IMR-90 (cell line): ENCODE measurements around the gene RHCE. TPM values are rescaled to one million over a fixed set of nuclear protein-coding genes. Genes with fewer than 3 reads are reported as not detected.

Experiments
- ATAC-seq: fragments of 200-7000 bp; cut with Tn5 transposase; 2 replicates; pipeline ENCODE4 v1.9.1; 2020; ENCODE audit warnings: low read depth, mild to moderate bottlenecking, moderate library complexity
- BruUV-seq: library from RNA; stranded (reverse); fragments of 400-500 nt; replicated peaks from 2 replicates; lab custom pipeline; 2021; lab: Mats Ljungman, UMichigan
- CTCF ChIA-PET: fragments of 300-600 bp; formaldehyde crosslinking; extraction: SDS; loops from one replicate; lab custom pipeline; 2021; ENCODE audit warnings: antibody characterized with exemption; lab: Yijun Ruan, JAX
- POLR2A ChIA-PET: fragments of 300-600 bp; sonication (Branson Sonifier 250); formaldehyde crosslinking; loops from one replicate; lab custom pipeline; 2022; ENCODE audit warnings: antibody characterized with exemption; ENCODE audit not compliant: unreplicated experiment; lab: Charles Lee
- DNase-seq: peaks from one replicate; pipeline ENCODE4 v3.0.0; 2013
- H2AFZ ChIP-seq: replicated peaks from 2 replicates; pipeline ENCODE3; 2013; ENCODE audit warnings: low read length, mild to moderate bottlenecking; ENCODE audit not compliant: poor library complexity
- H2AK5ac ChIP-seq: 2 replicates; pipeline ENCODE4 v1.6.1; 2013; ENCODE audit warnings: low read depth, low read length, inconsistent platforms
- H2AK9ac ChIP-seq: replicated peaks from 2 replicates; pipeline ENCODE3; 2013; ENCODE audit warnings: mild to moderate bottlenecking, low read depth, low read length, moderate library complexity; ENCODE audit not compliant: poor library complexity
- H2BK120ac ChIP-seq: 2 replicates; pipeline ENCODE4 v1.6.1; 2013; ENCODE audit warnings: low read depth, low read length, inconsistent platforms
- H2BK15ac ChIP-seq: 3 replicates; pipeline ENCODE4 v1.6.1; 2013; ENCODE audit warnings: low read depth, low read length, inconsistent platforms
- H2BK20ac ChIP-seq: 2 replicates; pipeline ENCODE4 v1.6.1; 2013; ENCODE audit warnings: low read depth, mild to moderate bottlenecking, inconsistent platforms, low read length, moderate library complexity
- H2BK5ac ChIP-seq: 2 replicates; pipeline ENCODE4 v1.6.1; 2013; ENCODE audit warnings: mild to moderate bottlenecking, low read depth, low read length, inconsistent platforms; ENCODE audit not compliant: poor library complexity, severe bottlenecking
- H3K14ac ChIP-seq: replicated peaks from 2 replicates; pipeline ENCODE4 v1.6.1; 2013; ENCODE audit warnings: low read depth, low read length, inconsistent platforms
- H3K18ac ChIP-seq: 2 replicates; pipeline ENCODE4 v1.6.1; 2013; ENCODE audit warnings: low read depth, low read length, control low read depth
- H3K23ac ChIP-seq: 2 replicates; pipeline ENCODE4 v1.6.1; 2013; ENCODE audit warnings: low read depth, low read length, inconsistent platforms
- H3K27ac ChIP-seq: 2 replicates; pipeline ENCODE4 v1.5.1; 2013; ENCODE audit warnings: mild to moderate bottlenecking, control low read depth, low read length; ENCODE audit not compliant: insufficient read depth
- H3K27me3 ChIP-seq: 2 replicates; pipeline ENCODE4 v1.6.1; 2013; ENCODE audit warnings: low read length; ENCODE audit not compliant: control insufficient read depth, insufficient read depth
- H3K36me3 ChIP-seq: 2 replicates; pipeline ENCODE4 v1.6.1; 2013; ENCODE audit warnings: low read length, mixed read lengths; ENCODE audit not compliant: control insufficient read depth, insufficient read depth
- H3K4ac ChIP-seq: 2 replicates; pipeline ENCODE4 v1.6.1; 2013; ENCODE audit warnings: low read depth, low read length, inconsistent platforms
- H3K4me1 ChIP-seq: 2 replicates; pipeline ENCODE4 v1.6.1; 2013; ENCODE audit warnings: low read length, mixed read lengths; ENCODE audit not compliant: control insufficient read depth, insufficient read depth
- H3K4me2 ChIP-seq: 2 replicates; pipeline ENCODE4 v1.6.1; 2013; ENCODE audit warnings: low read depth, mild to moderate bottlenecking, control low read depth, low read length, moderate library complexity
- H3K4me3 ChIP-seq: 2 replicates; pipeline ENCODE4 v1.5.1; 2013; ENCODE audit warnings: low read depth, mild to moderate bottlenecking, control low read depth, low read length, moderate library complexity; ENCODE audit not compliant: insufficient read depth
- H3K56ac ChIP-seq: 2 replicates; pipeline ENCODE4 v1.6.1; 2013; ENCODE audit warnings: low read length, inconsistent platforms; ENCODE audit not compliant: insufficient read depth; ENCODE audit errors: extremely low read depth
- H3K79me1 ChIP-seq, 2 experiments: 2 replicates each; pipeline ENCODE4 v1.6.1; 2013; ENCODE audit warnings: low read length in 2 of 2, inconsistent platforms in 1 of 2, low read depth in 1 of 2
- H3K9ac ChIP-seq: 2 replicates; pipeline ENCODE4 v1.6.1; 2013; ENCODE audit warnings: low read depth, low read length, control low read depth
- H3K9me1 ChIP-seq: 2 replicates; pipeline ENCODE4 v1.6.1; 2013; ENCODE audit warnings: low read length, inconsistent platforms; ENCODE audit not compliant: insufficient read depth
- H3K9me3 ChIP-seq: 2 replicates; pipeline ENCODE4 v1.6.1; 2013; ENCODE audit warnings: low read length; ENCODE audit not compliant: control insufficient read depth, insufficient read depth
- H4K20me1 ChIP-seq: 2 replicates; pipeline ENCODE4 v1.6.1; 2013; ENCODE audit warnings: low read length, inconsistent platforms; ENCODE audit not compliant: insufficient read depth
- H4K5ac ChIP-seq: 2 replicates; pipeline ENCODE4 v1.6.1; 2013; ENCODE audit warnings: mild to moderate bottlenecking, low read depth, low read length, control low read depth
- H4K8ac ChIP-seq, 2 experiments: 2 replicates each; pipeline ENCODE4 v1.6.1; 2013; ENCODE audit warnings: low read depth in 2 of 2, low read length in 2 of 2, control low read depth in 1 of 2, inconsistent platforms in 1 of 2
- H4K91ac ChIP-seq: 2 replicates; pipeline ENCODE4 v1.6.1; 2013; ENCODE audit warnings: low read depth, low read length, inconsistent platforms; ENCODE audit not compliant: insufficient read depth
- BHLHE40 ChIP-seq: fragments of 150-350 bp; IDR thresholded peaks from 2 replicates; pipeline ENCODE4 v1.6.1; 2016; ENCODE audit warnings: mild to moderate bottlenecking, low read depth, low read length
- CHD1 ChIP-seq: IDR thresholded peaks from 2 replicates; pipeline ENCODE4 v1.6.1; 2012; ENCODE audit warnings: low read depth, low read length, improper control_type of control experiment
- CTCF ChIP-seq: conservative IDR thresholded peaks from 2 replicates; pipeline ENCODE4 v1.5.1; 2012; ENCODE audit warnings: mild to moderate bottlenecking, low read depth, low read length, improper control_type of control experiment
- ELK1 ChIP-seq: fragments of 150-350 bp; IDR thresholded peaks from 2 replicates; pipeline ENCODE4 v1.6.1; 2016; ENCODE audit warnings: low read depth, mild to moderate bottlenecking, low read length, moderate library complexity, borderline replicate concordance
- FOS ChIP-seq: fragments of 150-350 bp; IDR thresholded peaks from 2 replicates; pipeline ENCODE4 v1.6.1; 2016; ENCODE audit warnings: low read depth, low read length
- MAFK ChIP-seq: IDR thresholded peaks from 2 replicates; pipeline ENCODE4 v1.6.1; 2012; ENCODE audit warnings: low read depth, low read length, improper control_type of control experiment
- MAZ ChIP-seq: IDR thresholded peaks from 2 replicates; pipeline ENCODE4 v1.6.1; 2012; ENCODE audit warnings: low read depth, mild to moderate bottlenecking, low read length, improper control_type of control experiment, moderate library complexity, borderline replicate concordance
- MXI1 ChIP-seq: IDR thresholded peaks from 2 replicates; pipeline ENCODE4 v1.6.1; 2012; ENCODE audit warnings: low read depth, mild to moderate bottlenecking, low read length, moderate library complexity, borderline replicate concordance
- NFE2L2 ChIP-seq: fragments of 150-350 bp; IDR thresholded peaks from 2 replicates; pipeline ENCODE4 v1.6.1; 2016; ENCODE audit warnings: low read depth, mild to moderate bottlenecking, low read length
- POLR2A ChIP-seq: IDR thresholded peaks from 2 replicates; pipeline ENCODE4 v1.6.1; 2012; ENCODE audit warnings: mild to moderate bottlenecking, low read depth, low read length
- RAD21 ChIP-seq: IDR thresholded peaks from 2 replicates; pipeline ENCODE4 v1.6.1; 2012; ENCODE audit warnings: low read length, improper control_type of control experiment
- RCOR1 ChIP-seq: IDR thresholded peaks from 2 replicates; pipeline ENCODE4 v1.6.1; 2012; ENCODE audit warnings: mild to moderate bottlenecking, low read length, improper control_type of control experiment; ENCODE audit not compliant: insufficient replicate concordance
- RFX5 ChIP-seq: IDR thresholded peaks from 2 replicates; pipeline ENCODE4 v1.8.0; 2012; ENCODE audit warnings: low read depth, mild to moderate bottlenecking, low read length, moderate library complexity
- SMC3 ChIP-seq: fragments of 150-350 bp; IDR thresholded peaks from 2 replicates; pipeline ENCODE4 v1.6.1; 2016; ENCODE audit warnings: low read depth, mild to moderate bottlenecking, antibody characterized with exemption, low read length, moderate library complexity
- USF2 ChIP-seq: fragments of 150-350 bp; IDR thresholded peaks from 2 replicates; pipeline ENCODE4 v1.6.1; 2017; ENCODE audit warnings: mild to moderate bottlenecking, antibody characterized with exemption, low read length, low read depth
- WGBS, 2 experiments: methylation state at CpG; one replicate each; pipeline versions ENCODE4 v1.1.5 to v1.1.7; 2013; ENCODE audit warnings: missing lambda C conversion rate in 2 of 2; ENCODE audit not compliant: insufficient read length in 1 of 2; ENCODE audit errors: extremely low coverage in 2 of 2; 5-methylcytosine and 5-hydroxymethylcytosine counted together
- dilution Hi-C: fragments of 300-500 bp; cut with HindIII; formaldehyde crosslinking; loops from one replicate; pipeline ENCODE4 v1.14.3; 2018; ENCODE audit warnings: low sequenced_read_pairs; ENCODE audit not compliant: unreplicated experiment
- in situ Hi-C: fragments of 300-500 bp; cut with MboI; formaldehyde crosslinking; loops from 3 replicates; pipeline ENCODE4 v1.14.3; 2019; ENCODE audit warnings: low sequenced_read_pairs, inconsistent platforms, mixed read lengths
- intact Hi-C: fragments of 100-400 bp; cut with micrococcal nuclease; formaldehyde crosslinking; loops from 2 replicates; pipeline ENCODE4 v1.10.0; 2022
- polyA plus RNA-seq, 3 experiments: library from polyadenylated mRNA; depleted of rRNA; stranded (reverse); fragments of >200 nt; gene quantifications; 2 replicates each; pipeline ENCODE4 v1.2.3, GENCODE V29; 2012; ENCODE audit warnings: low replicate concordance in 1 of 3
- total RNA-seq: library from RNA; depleted of rRNA; stranded (reverse); fragments of >200 nt; gene quantifications from 2 replicates; pipeline ENCODE4 v1.2.3, GENCODE V29; 2012

Gene RHCE
- total and polyA plus RNA-seq, 2 of the 4 experiments (the other 2 are of a cell fraction) = 0.54 to 0.62 TPM

- H2AFZ ChIP-seq = no peak overlapping the region
- no peaks in the 10 kb centered on the region for H3K27me3 ChIP-seq
- ChIA-PET CTCF (no interaction called here), POLR2A (no interaction called here)
- no peak overlapping the region for H3K18ac ChIP-seq
- peaks cover 21% of the 10 kb centered on the region for H3K36me3 ChIP-seq
- no peak overlapping the region for H2AK5ac ChIP-seq
- peaks cover 3% of the 10 kb centered on the region for H3K4me1 ChIP-seq
- in situ Hi-C loops (no loop called here), intact Hi-C loops (no loop called here), dilution Hi-C loops (no loop called here)
- H3K9ac ChIP-seq = no peak overlapping the region
- H2AK9ac ChIP-seq = no peak overlapping the region
- H4K91ac ChIP-seq = no peak overlapping the region
- H3K4ac ChIP-seq = no peak overlapping the region
- H2BK15ac ChIP-seq = no peak overlapping the region
- H2BK5ac ChIP-seq = no peak overlapping the region
- no peak overlapping the region for H3K27ac ChIP-seq
- no peak overlapping the region for H2BK120ac ChIP-seq
- WGBS, 2 experiments = no CpG with 5 or more reads among the region's 7 CpGs
- H3K56ac ChIP-seq = no peak overlapping the region
- no peak overlapping the region for H3K23ac ChIP-seq
- H4K5ac ChIP-seq = no peak overlapping the region; the same call in 1 of the 2 replicates
- H3K9me3 ChIP-seq = no peaks in the 10 kb centered on the region
- no TSS peak for BruUV-seq
- no peak overlapping the region for H3K4me3 ChIP-seq
- no peaks in the 10 kb centered on the region; the same call in 1 of the 2 replicates for H4K20me1 ChIP-seq
- ATAC-seq (no peak), DNase-seq (peak; percentile 48)
- peaks cover 2% of the 10 kb centered on the region; the same call in 1 of the 2 replicates for H3K9me1 ChIP-seq
- no peak overlapping the region for H4K8ac ChIP-seq
- no peak overlapping the region for H2BK20ac ChIP-seq
- H3K79me1 ChIP-seq = peaks cover 19 to 24% of the 10 kb centered on the region in 2 experiments; a peak in 3 of 4 replicates
- H3K14ac ChIP-seq = no peak overlapping the region
- H3K4me2 ChIP-seq = no peak overlapping the region
- no peak for TF ChIP-seq RFX5
- TF ChIP-seq MAFK = no peak
- TF ChIP-seq POLR2A = no peak
- TF ChIP-seq CHD1 = no peak
- TF ChIP-seq BHLHE40 = no peak
- no peak for TF ChIP-seq NFE2L2
- no peak for TF ChIP-seq CTCF
- TF ChIP-seq MXI1 = no peak
- no peak for TF ChIP-seq RCOR1
- no peak for TF ChIP-seq FOS
- no peak for TF ChIP-seq USF2
- no peak for TF ChIP-seq ELK1
- TF ChIP-seq RAD21 = no peak
- no peak for TF ChIP-seq MAZ
- TF ChIP-seq SMC3 = no peak
Observed at GRCh38 chr1:25458541-25459298, 38.1 kb upstream of the RHCE start.
